HG03045 (cell line): ENCODE data around the gene C1orf141.
"Not testable (repeated sequence)": the region's sequence is repeated elsewhere in the genome, so short reads cannot be mapped to it uniquely, and the experiment has no call there.

Experiments used
- ATAC-seq: cut with Tn5 transposase; IDR thresholded peaks from one replicate; pipeline ENCODE4 v1.9.1; 2021; ENCODE audit warnings: mild to moderate bottlenecking, moderate library complexity; ENCODE audit not compliant: unreplicated experiment

Gene C1orf141

DNA sequence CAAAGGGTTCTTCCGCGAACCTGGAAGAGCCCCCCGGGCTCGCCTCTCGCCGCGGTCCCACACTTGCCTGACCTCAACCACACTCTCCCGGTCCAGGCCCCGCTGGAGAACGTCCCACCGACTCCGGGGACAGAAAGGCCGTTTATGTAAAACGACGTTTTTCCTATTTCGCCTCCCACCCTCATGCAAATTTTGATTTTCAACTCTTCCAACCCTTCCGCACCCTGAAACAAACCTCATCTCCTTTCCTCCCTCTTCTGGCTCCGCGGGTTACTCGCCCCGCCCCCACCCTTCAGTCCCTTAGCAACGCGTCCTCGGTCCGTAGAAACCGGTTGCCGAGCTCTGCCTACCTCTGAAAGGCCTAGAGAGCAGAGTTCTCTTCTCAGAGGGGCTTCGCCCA, at the start of gene C1orf141:
Gene C1orf141 (minus strand): TSS at position 276 of the 400 bp plus-strand sequence. CDS start 7,730 bp downstream, outside the sequence.
- no peak for ATAC-seq

DNA sequence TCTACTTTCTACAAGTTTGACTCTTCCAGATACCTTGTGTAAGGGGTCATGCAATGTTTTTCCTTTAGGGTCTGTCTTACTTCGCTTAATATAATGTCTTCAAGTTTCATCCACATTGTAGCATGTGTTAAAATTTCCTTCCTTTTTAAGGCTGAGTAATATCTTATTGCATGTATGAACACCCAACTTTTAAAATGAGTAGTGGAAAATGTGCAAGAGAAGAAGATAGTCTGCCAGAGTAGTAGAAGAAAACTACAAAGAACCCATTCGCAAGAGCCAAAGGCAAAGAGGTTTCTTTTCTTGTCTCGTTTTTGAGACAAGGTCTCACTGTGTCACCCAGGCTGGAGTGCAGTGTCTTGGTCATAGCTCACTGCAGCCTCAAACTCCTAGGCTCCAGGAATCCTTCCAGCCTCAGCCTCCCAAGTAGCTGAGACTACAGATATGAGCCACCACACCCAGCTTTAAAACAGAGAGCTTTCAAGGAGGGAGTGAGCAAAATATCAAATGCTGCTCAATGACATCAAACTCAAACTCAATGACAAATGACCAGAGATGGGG, 40.8 kb upstream of the C1orf141 start:
- no peak for ATAC-seq

DNA sequence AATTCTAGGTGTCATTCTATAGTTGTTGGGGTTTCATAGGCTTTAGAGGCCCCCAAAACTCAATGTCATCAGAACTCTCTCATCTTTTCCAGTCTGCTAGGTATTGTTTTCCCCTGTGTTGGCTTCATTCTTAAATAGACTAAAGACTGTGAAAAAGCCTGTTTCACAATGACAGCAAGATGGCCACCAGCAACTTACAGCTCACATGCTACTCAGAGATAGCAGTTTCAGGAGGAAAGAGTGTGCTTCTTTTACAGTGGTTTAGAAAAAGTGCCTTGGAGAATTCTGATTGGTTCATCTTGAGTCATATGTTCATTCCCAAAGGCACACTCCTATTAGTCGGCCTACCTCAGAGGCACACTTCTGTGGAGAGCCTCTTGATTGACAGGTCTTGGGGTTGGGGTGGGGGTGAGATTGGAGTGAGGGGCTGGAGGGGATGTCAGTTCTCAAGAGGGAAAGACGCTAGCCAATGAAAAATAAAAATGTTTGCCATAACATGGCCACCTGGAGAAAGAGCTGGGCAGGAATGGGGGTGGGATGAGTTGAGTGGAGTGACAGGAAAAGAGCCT, 40.0 kb upstream of the C1orf141 start:
- peak; percentile 61 for ATAC-seq

DNA sequence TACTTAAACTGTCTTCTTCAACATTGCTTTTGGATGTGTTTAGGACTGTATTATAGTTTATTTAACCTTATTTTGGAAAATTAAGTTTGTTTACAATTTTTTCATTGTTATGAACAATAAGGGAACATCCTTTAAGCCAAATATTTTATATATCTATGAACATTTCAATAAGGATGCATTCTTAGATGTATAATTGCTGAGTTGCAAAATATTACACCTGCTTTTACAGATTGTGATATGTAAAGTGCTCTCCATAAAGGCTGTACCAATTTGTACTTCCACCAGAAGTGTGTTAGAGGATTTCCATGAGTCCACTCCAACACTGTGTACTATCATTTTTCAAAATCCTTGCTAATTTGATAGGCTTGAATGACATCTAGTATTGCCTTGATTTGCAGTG, 39.2 kb upstream of the C1orf141 start:
- ATAC-seq, result no peak

DNA sequence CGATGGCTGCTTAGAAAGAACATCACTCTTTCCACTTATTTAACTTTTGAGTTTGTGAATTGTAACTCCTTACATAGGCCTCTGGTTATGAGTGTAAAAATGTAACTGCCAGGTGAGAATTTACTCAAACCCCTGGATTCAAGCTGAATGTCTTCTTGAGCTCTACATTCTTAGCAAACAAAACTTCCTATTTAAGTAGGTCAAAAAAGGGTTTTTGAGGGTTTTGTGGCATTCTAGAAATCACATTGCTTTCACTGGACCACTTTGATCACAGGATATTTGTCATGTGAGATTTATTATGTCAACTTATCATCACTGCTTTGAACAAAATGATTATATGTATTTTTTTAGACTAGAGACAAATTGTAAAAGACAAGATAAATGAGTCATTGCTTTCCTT, 37.2 kb upstream of the C1orf141 start:
- ATAC-seq, result no peak

- no peak for ATAC-seq
These were observed 36.8 kb upstream of the C1orf141 start for GRCh38 chr1:67171574-67171955.

DNA sequence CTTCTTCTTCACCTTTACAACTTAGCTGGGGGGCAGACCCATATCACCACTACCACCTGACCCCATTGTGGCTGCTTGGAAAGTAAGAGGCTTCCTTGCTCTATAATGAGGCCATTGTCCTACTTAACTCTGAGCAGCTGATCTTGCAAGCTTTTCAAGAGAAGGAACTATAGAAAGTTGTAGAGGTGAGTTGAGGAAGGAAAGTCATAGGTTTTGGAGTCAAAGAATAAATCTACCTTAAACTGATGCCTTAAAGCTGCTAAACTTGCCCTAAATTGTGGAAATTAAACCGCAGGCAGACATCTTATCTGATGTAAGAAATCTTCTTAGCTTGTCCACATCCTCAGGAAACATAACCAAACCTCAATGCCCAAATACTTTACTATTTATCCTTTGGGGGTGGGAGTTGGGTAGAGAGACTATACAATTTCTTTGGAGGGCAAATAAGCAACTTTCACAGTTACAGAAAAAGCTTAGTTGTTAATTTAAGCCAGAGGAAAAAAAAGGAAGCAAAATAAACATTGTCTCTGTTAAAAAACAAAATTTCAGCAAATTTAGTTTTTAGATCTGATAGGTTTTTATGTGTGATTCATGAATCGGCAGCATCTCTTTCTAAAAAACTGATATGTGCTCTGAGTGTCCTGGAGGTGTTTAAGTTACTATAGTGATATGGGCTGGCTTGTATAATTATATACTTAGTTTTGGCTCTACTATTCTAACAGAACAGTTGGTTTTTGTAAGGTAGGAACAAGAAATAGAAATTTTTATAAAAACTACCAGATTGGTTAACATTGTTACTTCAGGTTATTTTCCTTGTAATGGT, 36.2 kb upstream of the C1orf141 start:
- ATAC-seq, result no peak

- no peak for ATAC-seq
These were observed 35.2 kb upstream of the C1orf141 start for GRCh38 chr1:67169932-67170331.

DNA sequence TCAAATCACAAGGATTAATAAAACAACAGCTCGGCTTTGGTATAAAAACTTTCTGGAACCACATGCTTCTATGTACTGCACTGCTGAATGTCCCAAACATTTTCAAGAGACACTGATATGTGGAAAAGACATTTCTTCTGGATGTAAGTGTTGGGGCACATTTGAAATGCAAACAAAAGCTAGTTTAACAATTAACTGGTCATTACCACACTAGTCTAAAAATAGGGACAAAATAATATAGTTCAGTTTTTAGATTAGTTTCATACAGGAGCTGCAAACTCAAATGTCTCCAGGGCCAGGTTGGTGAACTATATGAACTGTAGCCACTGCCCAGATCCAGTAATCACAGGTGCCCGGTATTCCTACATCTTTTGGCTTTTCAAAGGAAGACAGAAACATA, 34.7 kb upstream of the C1orf141 start:
- ATAC-seq, result no peak

DNA sequence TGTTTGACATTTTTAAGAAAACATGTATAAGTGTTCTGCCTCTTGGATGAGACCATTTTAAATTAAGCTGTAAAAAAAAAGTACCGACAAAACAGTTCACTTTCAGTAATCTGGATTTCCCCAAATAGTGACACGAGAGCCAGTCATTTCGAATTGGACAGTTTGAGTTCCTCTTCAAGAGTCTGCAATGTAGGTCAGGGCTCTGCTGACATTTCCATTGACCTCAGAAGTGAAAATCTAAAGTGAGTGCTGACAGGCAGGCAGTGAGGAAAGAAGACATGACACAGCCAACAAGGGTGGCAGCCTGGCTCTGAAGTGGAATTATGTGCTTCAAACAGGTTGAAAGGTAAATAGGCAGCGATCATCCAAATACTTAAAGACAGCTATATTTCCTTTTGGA, 31.4 kb upstream of the C1orf141 start, which contains the start of gene IL23R:
Gene IL23R (plus strand): TSS at position 259 of the 400 bp plus-strand sequence. CDS start 1,667 bp downstream, outside the sequence.
- peak; percentile 83 for ATAC-seq

DNA sequence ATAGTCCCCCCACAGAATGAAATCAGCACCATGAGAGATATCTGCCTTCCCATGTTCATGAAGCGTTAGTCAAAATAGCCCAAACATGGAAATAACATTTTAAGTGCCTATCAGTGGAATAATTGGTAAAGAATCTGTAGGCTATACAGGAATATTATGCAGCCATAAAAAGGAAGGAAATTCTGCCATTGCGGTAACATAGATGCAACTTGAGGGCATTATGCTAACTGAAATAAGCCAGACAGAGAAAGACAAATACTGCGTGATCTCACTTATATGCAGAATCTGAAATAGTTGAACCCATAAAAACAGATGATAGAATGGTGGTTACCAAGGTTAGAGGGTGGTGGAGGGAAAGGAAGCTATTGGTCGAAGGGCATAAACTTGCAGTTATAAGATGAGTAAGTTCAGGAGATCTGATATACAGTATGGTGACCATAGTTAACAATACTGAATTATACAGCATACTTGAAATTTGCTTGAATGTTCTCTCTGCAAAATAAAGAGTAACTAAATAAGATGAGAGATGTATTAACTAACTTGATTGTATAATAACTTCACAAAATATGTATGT, 30.8 kb upstream of the C1orf141 start:
- ATAC-seq, result no peak

- ATAC-seq, result peak; percentile 45
These were observed 28.2 kb upstream of the C1orf141 start for GRCh38 chr1:67162954-67163353.

- no peak for ATAC-seq
These were observed 24.5 kb upstream of the C1orf141 start for GRCh38 chr1:67159233-67159632.

- ATAC-seq, result no peak
These were observed 23.6 kb upstream of the C1orf141 start for GRCh38 chr1:67158401-67158800.

GRCh38 chr1:67150931-67151330, 16.2 kb upstream of the C1orf141 start:
- no peak for ATAC-seq

GRCh38 chr1:67149179-67149770, 14.5 kb upstream of the C1orf141 start:
- ATAC-seq, result peak; percentile 80

DNA sequence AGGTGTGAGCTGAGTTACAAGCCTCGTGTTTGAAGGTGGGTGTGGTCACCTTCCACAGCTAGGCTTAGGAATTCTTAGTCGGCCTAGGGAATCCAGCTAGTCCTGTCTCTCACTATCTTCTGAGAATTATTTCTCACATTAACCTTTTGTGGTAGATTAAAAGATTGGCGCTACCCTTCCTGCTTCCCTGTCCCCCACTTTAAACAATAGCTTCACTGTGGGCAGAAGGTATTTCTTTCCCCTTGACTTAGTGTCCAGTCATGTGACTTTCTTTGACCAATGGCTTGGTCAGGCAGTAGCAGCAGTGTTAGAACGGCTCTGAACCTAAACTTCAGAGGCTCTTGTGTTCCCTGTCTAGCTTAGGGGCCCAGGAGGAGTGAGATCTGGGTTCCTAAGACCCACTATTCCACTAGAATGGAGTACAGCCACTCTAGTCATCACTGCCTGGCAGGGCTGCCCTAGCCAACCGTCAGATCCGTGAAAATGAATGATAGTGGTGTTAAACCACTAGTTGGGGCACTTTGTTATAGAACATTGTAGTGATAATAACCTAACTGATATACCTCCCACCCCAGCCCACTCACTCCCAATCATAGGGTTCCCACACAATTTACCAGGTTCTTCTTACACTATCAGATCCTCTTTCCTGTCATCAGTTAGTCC, 13.9 kb upstream of the C1orf141 start:
- peak; percentile 21 for ATAC-seq

- ATAC-seq, result not testable (repeated sequence)
These were observed 13.2 kb upstream of the C1orf141 start for GRCh38 chr1:67147973-67148372.

DNA sequence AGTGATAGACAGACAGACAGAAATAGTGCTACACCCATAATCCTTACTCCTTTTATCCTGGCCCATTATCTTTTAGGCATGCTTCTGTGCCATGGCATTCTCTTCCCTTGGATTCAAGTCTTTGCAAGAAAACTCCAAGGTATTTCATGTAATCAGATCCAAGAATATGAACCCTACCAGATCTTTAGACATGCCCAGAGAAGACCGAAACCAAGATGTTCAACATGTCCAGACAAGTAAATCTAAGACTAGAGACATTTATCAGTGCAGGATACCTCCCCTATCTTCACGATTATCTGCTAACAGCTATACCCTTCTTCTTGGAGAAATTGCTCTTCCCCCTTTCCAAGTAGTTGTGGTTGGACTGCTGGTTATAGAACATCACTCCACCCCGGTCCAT, 11.8 kb upstream of the C1orf141 start:
- ATAC-seq, result no peak

- ATAC-seq, result no peak
These were observed 11.3 kb upstream of the C1orf141 start for GRCh38 chr1:67146101-67146500.

GRCh38 chr1:67144696-67145095, 9.9 kb upstream of the C1orf141 start:
- no peak for ATAC-seq
